HG03558 (cell line): ENCODE results near the gene SLC25A34.

Experiments used
- ATAC-seq: cut with Tn5 transposase; IDR thresholded peaks from one replicate; pipeline ENCODE4 v1.9.1; 2021; ENCODE audit warnings: moderate number of reproducible peaks; ENCODE audit not compliant: unreplicated experiment; ENCODE audit errors: extremely low read depth

Gene SLC25A34

GRCh38 chr1:15731735-15732685, 4.0 kb upstream of the SLC25A34 start:
- no peak for ATAC-seq

DNA sequence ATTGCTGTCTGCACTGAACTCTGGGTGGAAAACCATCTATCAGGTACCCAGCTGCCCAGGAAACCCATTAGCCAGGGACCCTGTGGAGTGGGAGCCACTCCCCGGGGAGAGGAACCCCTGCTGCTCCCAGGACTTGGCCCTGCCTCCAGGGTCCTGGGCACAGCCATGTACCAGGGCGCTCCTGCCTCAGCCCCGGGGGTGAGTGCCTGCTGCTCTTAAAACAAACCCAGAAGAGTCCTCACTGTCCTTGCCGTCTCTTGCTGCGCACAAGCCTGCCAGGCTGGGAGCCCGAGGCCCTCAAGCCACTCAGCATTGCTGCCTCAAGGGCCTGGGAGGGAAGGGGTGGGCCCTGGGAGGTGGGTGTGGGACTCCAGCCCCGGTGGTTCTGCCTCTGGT, 3.4 kb upstream of the SLC25A34 start:
- ATAC-seq, result no peak

GRCh38 chr1:15733218-15733725, 2.8 kb upstream of the SLC25A34 start:
- ATAC-seq, result no peak

DNA sequence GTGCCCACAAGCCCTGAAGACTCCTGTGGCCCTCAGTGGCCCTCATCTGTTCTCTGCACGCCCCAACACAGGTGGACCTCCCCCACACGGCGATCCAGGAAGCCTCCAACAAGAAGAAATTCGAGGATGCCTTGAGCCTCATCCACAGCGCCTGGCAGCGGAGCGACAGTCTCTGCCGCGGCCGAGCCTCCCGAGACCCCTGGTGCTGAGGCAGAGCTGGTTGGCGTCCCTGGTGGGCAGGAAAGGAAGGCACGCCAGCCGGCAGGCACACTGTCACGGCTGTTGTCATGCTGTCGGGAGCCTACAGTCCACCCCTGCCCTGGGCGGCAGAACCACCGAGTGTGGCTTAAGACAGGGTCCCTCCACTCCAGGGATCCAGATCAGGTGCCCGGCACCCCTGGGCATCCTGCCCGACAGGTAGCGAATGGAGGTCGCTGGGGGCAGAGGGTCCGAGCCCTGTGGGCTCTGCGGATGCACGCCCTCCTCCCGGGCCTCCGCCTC, 2.3 kb upstream of the SLC25A34 start:
- ATAC-seq, result no peak

GRCh38 chr1:15734296-15734695, 1.8 kb upstream of the SLC25A34 start:
- ATAC-seq, result no peak

DNA sequence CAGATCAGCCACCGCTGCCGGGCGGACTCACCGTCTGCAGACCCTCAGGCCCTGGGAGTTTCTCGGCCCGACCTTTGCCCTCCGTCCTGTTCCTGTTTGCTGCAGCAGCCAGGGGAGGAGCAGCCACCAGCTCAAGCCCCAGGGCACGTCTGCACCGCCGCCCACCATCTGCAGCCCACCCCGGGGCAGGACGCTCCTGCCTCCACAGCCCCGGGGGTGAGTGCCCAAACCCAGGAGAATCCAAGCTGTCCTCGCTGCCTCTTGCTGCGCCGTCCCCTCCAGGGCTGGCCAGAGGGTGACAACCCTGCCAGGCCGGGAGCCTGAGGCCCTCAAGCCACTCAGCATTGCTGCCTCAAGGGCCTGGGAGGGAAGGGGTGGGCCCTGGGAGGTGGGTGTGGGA, 1.2 kb upstream of the SLC25A34 start:
- no peak for ATAC-seq

- ATAC-seq, result no peak
Measured at GRCh38 chr1:15735304-15736037, 587 bp upstream of the SLC25A34 start.

- ATAC-seq, result no peak
Measured at GRCh38 chr1:15736892-15737261, 819 bp downstream of the SLC25A34 start.

DNA sequence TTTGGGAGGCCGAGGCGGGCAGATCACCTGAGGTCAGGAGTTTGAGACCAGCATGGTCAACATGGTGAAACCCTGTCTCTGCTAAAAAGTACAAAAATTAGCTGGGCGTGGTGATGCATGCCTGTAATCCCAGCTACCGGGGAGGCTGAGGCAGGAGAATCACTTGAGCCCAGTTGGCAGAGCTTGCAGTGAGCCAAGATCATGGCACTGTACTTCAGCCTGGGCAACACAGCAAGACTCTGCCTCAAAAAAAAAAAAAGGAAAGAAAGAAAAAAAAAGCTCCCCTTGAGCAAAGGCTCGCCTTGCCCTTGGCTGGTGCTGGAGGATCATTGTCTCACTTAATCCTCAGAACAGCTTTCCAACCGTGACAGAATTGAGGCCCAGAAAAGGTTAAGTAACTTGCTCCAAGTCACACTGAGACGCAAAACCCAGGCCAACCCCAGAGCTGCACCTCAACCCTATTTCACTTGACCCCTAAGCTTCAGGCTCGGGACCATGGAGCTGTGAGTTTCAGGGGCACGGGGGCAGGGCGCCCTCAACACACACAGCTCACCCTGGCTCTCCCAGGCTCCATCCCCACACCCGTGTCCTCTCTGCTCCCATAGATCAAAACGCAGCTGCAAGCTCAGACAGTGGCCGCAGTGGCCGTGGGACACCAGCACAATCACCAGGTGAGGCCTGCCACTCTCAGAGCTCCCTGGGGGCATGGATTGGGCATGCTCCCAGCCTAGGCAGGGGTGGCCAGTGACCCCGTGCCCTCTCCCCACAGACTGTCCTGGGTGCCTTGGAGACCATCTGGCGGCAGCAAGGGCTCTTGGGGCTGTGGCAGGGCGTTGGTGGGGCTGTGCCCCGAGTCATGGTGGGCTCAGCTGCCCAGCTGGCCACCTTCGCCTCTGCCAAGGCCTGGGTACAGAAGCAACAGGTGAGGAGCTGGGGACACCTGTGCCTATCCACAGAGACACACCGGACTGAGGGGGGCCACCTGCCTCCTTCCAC, 1.6 kb downstream of the SLC25A34 start:
- ATAC-seq, result no peak

DNA sequence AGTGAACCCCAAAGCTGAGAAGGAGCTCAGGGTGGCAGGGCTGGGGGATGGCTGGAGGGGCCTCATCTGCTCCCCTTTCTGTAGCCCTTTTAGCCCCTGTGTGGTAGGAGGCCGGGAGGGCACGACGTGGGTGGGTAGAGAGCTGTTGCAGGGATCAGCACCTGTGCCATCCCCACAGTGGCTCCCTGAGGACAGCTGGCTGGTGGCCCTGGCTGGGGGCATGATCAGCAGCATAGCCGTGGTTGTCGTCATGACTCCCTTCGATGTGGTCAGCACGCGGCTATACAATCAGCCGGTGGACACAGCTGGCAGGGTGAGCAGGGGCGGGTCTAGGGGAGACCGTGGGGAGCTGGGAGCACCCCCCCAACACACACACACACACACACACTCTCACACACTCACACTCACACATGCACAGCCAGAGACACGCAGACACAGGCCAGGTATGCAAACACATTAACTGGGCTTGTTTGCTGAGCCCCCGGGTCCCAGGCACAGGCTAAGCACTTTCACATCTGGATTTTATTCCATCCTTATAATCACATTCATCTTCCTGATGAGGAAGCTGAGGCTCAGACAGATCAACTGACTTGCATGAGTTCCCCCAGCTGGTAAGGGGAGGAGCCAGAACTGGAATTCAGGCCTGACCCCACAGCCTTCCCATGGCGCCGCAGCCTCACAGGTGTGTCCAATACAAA, 2.5 kb downstream of the SLC25A34 start:
- no peak for ATAC-seq

DNA sequence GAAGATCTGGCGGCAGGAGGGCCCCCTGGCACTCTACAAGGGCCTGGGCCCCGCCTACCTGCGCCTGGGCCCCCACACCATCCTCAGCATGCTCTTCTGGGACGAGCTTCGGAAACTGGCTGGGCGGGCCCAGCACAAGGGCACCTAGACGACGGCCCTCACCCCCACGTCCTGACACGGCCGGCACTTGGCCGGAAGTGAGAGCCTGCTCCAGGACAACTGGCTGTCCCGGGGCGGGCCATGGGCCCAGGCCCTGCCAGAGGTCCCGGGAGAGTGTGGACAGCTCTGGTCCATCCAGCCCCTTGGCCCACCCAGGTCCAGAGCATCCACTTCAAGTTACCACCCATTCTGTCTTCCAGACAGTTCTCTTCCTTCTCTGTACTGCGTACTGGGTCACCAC, 3.2 kb downstream of the SLC25A34 start:
- no peak for ATAC-seq

DNA sequence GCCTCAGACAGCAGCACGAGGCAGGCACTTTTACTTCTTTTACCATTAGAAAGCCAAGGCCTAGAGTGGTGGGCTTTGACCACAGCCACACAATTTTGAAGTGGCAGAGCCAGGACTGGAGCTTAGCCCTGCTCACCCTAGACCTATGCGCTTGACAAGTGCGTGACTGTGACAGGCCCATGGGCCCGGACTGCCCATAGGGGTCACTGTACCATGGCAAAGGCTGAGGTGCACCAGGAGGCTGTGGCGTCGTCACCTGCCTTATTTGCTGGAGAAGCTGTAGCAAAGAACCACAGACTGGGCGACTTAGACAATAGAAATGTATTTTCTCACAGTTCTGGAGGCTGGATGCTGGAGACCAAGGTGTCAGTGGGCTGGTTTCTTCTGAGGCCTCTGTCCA, 3.7 kb downstream of the SLC25A34 start:
- ATAC-seq, result no peak

DNA sequence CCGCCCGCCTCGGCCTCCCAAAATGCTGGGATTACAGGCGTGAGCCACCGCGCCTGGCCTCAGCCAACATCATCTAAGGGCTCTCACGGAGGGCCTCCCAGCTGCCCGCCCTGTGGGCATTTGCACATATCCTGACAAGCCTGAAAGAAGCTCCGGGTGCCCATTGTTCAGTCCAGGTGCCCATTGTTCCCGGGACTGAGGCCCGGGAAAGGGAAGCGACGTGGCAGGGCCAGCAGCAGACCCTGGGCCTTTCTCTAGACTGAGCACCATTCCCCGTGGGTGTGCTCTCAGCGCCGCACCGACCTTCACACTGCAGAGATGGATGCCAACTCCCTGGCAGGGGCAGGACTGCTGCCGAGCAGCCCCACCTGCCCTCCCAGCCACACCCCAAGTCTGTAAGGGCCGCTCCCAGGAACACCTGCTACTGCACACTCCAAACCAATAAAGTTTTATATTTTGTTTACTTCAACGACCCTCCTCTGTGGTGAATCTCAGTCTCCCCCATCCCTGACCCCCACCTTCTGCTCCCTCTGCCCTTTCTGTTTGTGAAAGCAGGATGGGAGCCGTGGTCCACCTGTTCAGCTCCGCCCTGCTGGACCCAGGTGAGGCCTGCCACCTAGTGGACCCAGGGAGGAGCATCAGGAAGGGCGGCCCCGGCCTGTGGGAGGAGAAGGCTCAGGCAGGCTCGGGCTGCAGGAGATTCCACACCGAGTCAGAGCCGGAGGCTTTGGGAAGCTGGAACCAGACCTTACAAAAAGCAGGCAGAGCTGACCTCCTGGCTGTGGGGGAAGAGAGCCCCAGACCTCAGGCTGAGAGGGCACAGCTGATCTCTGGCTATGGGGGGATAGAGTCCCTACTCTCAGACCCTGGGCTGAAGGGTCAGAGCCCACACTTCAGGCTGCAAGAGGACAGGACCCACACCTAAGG, 5.1 kb downstream of the SLC25A34 start:
- ATAC-seq, result no peak

GRCh38 chr1:15742339-15742801, 6.3 kb downstream of the SLC25A34 start, which contains the start of gene TMEM82:
Gene TMEM82 (plus strand): TSS chr1:15742499. CDS start chr1:15742560, 61 bp downstream.
- no peak for ATAC-seq

GRCh38 chr1:15744122-15744679, 8.1 kb downstream of the SLC25A34 start:
- no peak for ATAC-seq

- no peak for ATAC-seq
Measured at GRCh38 chr1:15747378-15747777, 11.3 kb downstream of the SLC25A34 start.

DNA sequence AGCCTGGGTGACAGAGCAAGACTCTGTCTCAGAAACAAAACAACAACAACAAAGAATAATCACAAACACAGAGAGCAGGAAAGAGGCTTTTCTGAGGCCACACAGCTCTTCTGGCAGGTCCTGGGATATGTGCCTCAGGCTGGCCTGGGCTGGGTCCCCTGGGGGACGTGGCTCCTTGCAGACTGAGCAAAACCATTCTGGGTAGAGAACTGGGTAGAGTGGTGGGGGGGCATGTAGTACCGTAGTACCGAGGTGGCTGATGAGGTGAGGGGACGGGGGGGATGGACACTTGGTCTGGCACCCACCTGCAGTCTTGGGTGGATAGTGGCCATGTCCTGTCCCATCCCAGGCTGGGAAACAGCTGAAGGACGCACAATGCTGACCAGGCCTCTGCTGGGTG, 12.2 kb downstream of the SLC25A34 start:
- no peak for ATAC-seq
